CD4-positive, alpha-beta T cell (primary cell): Measurements from ENCODE around the gene ERCC8. TPM values are rescaled to one million over a fixed set of nuclear protein-coding genes. Genes with fewer than 3 reads are reported as not detected.

Experiments used
- ATAC-seq: fragments of 200-7000 bp; cut with Tn5 transposase; one replicate; pipeline ENCODE4 v1.10.0; 2022; ENCODE audit warnings: mild to moderate bottlenecking; ENCODE audit not compliant: poor library complexity
- CTCF ChIA-PET: fragments of 350-600 bp; sonication (Branson Sonifier 250); formaldehyde crosslinking; loops from one replicate; lab custom pipeline; 2021; ENCODE audit warnings: antibody characterized with exemption, inconsistent platforms; lab: Charles Lee
- POLR2A ChIA-PET: fragments of 350-600 bp; sonication (Branson Sonifier 250); formaldehyde crosslinking; loops from one replicate; lab custom pipeline; 2021; ENCODE audit warnings: antibody characterized with exemption, inconsistent platforms; lab: Charles Lee
- DNase-seq, 14 experiments: peaks; one replicate each; pipeline ENCODE4 v3.0.0-alpha.2; 2013 to 2020; ENCODE audit warnings: mixed read lengths in 2 of 14
- H3K27ac ChIP-seq, 2 donors: one replicate each; pipeline versions ENCODE4 v1.5.1 to v1.7.0; 2013; ENCODE audit warnings: low read length in 2 of 2, low read depth in 1 of 2, mild to moderate bottlenecking in 1 of 2
- H3K27me3 ChIP-seq, 2 experiments: 1 replicate in 1 of 2; 2 replicates in 1 of 2; pipeline versions ENCODE4 v1.6.1 to v1.7.0; 2013; ENCODE audit warnings: low read length in 2 of 2, control low read depth in 1 of 2, mild to moderate bottlenecking in 1 of 2, moderate library complexity in 1 of 2; ENCODE audit not compliant: insufficient read depth in 2 of 2, control insufficient read depth in 1 of 2
- H3K36me3 ChIP-seq: one replicate; pipeline ENCODE4 v1.6.1; 2013; ENCODE audit warnings: low read length, control low read depth; ENCODE audit not compliant: insufficient read depth
- H3K4me1 ChIP-seq: one replicate; pipeline ENCODE4 v1.6.1; 2013; ENCODE audit warnings: low read length, control low read depth; ENCODE audit not compliant: insufficient read depth
- H3K4me3 ChIP-seq: one replicate; pipeline ENCODE4 v1.5.1; 2013; ENCODE audit warnings: mild to moderate bottlenecking, low read length, moderate library complexity
- H3K9me3 ChIP-seq, 2 experiments: 1 replicate in 1 of 2; 2 replicates in 1 of 2; pipeline versions ENCODE4 v1.6.1 to v1.7.0; 2013; ENCODE audit warnings: low read length in 2 of 2, mild to moderate bottlenecking in 2 of 2, control low read depth in 1 of 2, moderate library complexity in 1 of 2; ENCODE audit not compliant: control insufficient read depth in 1 of 2, insufficient read depth in 1 of 2
- H3K27ac Mint-ChIP-seq: one replicate; pipeline ENCODE4 v1.8.0; 2020; ENCODE audit warnings: mixed read lengths
- H3K27me3 Mint-ChIP-seq: one replicate; pipeline ENCODE4 v1.8.0; 2021; ENCODE audit warnings: mixed read lengths
- H3K36me3 Mint-ChIP-seq: one replicate; pipeline ENCODE4 v1.8.0; 2021; ENCODE audit warnings: low read depth, mixed read lengths
- H3K4me1 Mint-ChIP-seq: one replicate; pipeline ENCODE4 v1.8.0; 2021; ENCODE audit warnings: low read depth, mixed read lengths
- H3K4me3 Mint-ChIP-seq: one replicate; pipeline ENCODE4 v1.8.0; 2020; ENCODE audit warnings: mild to moderate bottlenecking, mixed read lengths
- H3K9me3 Mint-ChIP-seq: one replicate; pipeline ENCODE4 v1.8.0; 2020; ENCODE audit warnings: mixed read lengths
- CTCF ChIP-seq: fragments of 200-600 bp; IDR thresholded peaks from one replicate; pipeline ENCODE4 v1.8.0; 2022; ENCODE audit warnings: antibody characterized with exemption, mild to moderate bottlenecking
- intact Hi-C, 2 experiments: fragments of 100-400 bp; cut with DNase I in 1 of 2; cut with micrococcal nuclease in 1 of 2; formaldehyde crosslinking; loops; one replicate each; pipeline versions ENCODE4 v1.15.1 to v1.9.0; 2023 to 2025; cut with DNase I, micrococcal nuclease
- total RNA-seq, 174 experiments: library from RNA in 2 of 174; stranded (reverse) in 2 of 174; gene quantifications; one replicate each; pipeline ENCODE4 v1.2.3 and lab custom pipeline; 2021 to 2026

The ERCC8 gene
- total RNA-seq, 2 experiments from 2014 or later: 2.6 to 3.7 TPM

GRCh38 chr5:60980511-60980910, 35.6 kb upstream of the ERCC8 start:
- ChIA-PET POLR2A (no interaction called here), CTCF (no interaction called here)
- Histone ChIP-seq H3K27ac (no peak overlapping the region), H3K9me3 (peaks cover under 1 to 6% of the 10 kb centered on the region in 2 experiments), H3K4me3 (no peak overlapping the region), H3K27me3 (no peaks in the 10 kb centered on the region), H3K36me3 (no peaks in the 10 kb centered on the region), H3K4me1 (no peaks in the 10 kb centered on the region)
- H3K4me3 Mint-ChIP-seq: no peak overlapping the region
- no peaks in the 10 kb centered on the region for H3K27me3 Mint-ChIP-seq
- peaks cover 73% of the 10 kb centered on the region for H3K36me3 Mint-ChIP-seq
- peaks cover 4% of the 10 kb centered on the region for H3K4me1 Mint-ChIP-seq
- DNase-seq: no peak
- no peak for ATAC-seq
- intact Hi-C loops: no loop called here
- H3K27ac Mint-ChIP-seq: no peak overlapping the region
- no peak for TF ChIP-seq CTCF
- peaks cover 17% of the 10 kb centered on the region for H3K9me3 Mint-ChIP-seq

- TF ChIP-seq CTCF: no peak
- intact Hi-C loops: no loop called here
- Mint-ChIP-seq H3K9me3 (peaks cover 14% of the 10 kb centered on the region), H3K27me3 (no peaks in the 10 kb centered on the region), H3K27ac (no peak overlapping the region), H3K4me3 (no peak overlapping the region), H3K4me1 (peaks cover 5% of the 10 kb centered on the region), H3K36me3 (peaks cover 60% of the 10 kb centered on the region)
- Histone ChIP-seq H3K4me1 (no peaks in the 10 kb centered on the region), H3K27ac (no peak overlapping the region), H3K36me3 (no peaks in the 10 kb centered on the region), H3K9me3 (peaks cover 0 to 6% of the 10 kb centered on the region in 2 experiments), H3K4me3 (no peak overlapping the region), H3K27me3 (no peaks in the 10 kb centered on the region)
- ChIA-PET CTCF (no interaction called here), POLR2A (no interaction called here)
- ATAC-seq (no peak), DNase-seq (no peak)
Observed at GRCh38 chr5:60978968-60979367, 34.1 kb upstream of the ERCC8 start.

- H3K4me1 ChIP-seq: no peaks in the 10 kb centered on the region
- no peaks in the 10 kb centered on the region for H3K36me3 ChIP-seq
- H3K27me3 ChIP-seq: no peaks in the 10 kb centered on the region
- Mint-ChIP-seq H3K4me1 (peaks cover 5% of the 10 kb centered on the region), H3K27ac (no peak overlapping the region), H3K27me3 (no peaks in the 10 kb centered on the region), H3K36me3 (peaks cover 60% of the 10 kb centered on the region), H3K9me3 (peaks cover 14% of the 10 kb centered on the region), H3K4me3 (no peak overlapping the region)
- H3K27ac ChIP-seq: no peak overlapping the region
- H3K9me3 ChIP-seq: peaks cover 0 to 6% of the 10 kb centered on the region in 2 experiments
- DNase-seq: no peak
- no peak overlapping the region for H3K4me3 ChIP-seq
- intact Hi-C loops: no loop called here
- ChIA-PET CTCF (no interaction called here), POLR2A (no interaction called here)
- TF ChIP-seq CTCF: no peak
- no peak for ATAC-seq
Observed at GRCh38 chr5:60977956-60978737, 33.3 kb upstream of the ERCC8 start.
